ENCODE data around the gene CROCC.

- TF ChIP-seq ZNF239 (CRISPR knock-in tag; IDR thresholded peaks at IDR 0.05) = no peak
- no peak for TF ChIP-seq CHD2 (IDR thresholded peaks at IDR 0.05; ENCODE audit: low read depth, low read length)
- no peak for TF ChIP-seq GATA2 (CRISPR knock-in tag; IDR thresholded peaks at IDR 0.05)
- TF ChIP-seq, protein P1, sequence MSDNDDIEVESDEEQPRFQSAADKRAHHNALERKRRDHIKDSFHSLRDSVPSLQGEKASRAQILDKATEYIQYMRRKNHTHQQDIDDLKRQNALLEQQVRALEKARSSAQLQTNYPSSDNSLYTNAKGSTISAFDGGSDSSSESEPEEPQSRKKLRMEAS (CRISPR knock-in tag; IDR thresholded peaks at IDR 0.05) = no peak
- no peak for TF ChIP-seq MAFK (IDR thresholded peaks at IDR 0.05; ENCODE audit: low read length)
- TF ChIP-seq, protein P2, sequence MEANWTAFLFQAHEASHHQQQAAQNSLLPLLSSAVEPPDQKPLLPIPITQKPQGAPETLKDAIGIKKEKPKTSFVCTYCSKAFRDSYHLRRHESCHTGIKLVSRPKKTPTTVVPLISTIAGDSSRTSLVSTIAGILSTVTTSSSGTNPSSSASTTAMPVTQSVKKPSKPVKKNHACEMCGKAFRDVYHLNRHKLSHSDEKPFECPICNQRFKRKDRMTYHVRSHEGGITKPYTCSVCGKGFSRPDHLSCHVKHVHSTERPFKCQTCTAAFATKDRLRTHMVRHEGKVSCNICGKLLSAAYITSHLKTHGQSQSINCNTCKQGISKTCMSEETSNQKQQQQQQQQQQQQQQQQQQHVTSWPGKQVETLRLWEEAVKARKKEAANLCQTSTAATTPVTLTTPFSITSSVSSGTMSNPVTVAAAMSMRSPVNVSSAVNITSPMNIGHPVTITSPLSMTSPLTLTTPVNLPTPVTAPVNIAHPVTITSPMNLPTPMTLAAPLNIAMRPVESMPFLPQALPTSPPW (CRISPR knock-in tag; IDR thresholded peaks at IDR 0.05) = no peak
- TF ChIP-seq CTCF (IDR thresholded peaks at IDR 0.05 in 2 of 3, conservative IDR thresholded peaks at IDR 0.05 in 1 of 3; ENCODE audit: insufficient read depth in 2 of 3, low read depth in 1 of 3, low read length in 3 of 3) = no peak
- no peak for TF ChIP-seq RB1 (IDR thresholded peaks at IDR 0.05; ENCODE audit: low read depth)
- no peak for TF ChIP-seq ZNF354B (CRISPR knock-in tag; IDR thresholded peaks at IDR 0.05)
- no peak for TF ChIP-seq SP2 (IDR thresholded peaks at IDR 0.05; ENCODE audit: extremely low read depth, low read depth, low read length, poor library complexity, severe bottlenecking)
- no peak for TF ChIP-seq NR2F6 (CRISPR knock-in tag; IDR thresholded peaks at IDR 0.05)
- TF ChIP-seq SP1 (CRISPR knock-in tag; IDR thresholded peaks at IDR 0.05) = no peak
These were observed 6.2 kb downstream of the CROCC start for GRCh38 chr1:16927711-16928485.
